ENCODE data around the gene IGFBP1. TPM values are rescaled to one million over a fixed set of nuclear protein-coding genes. Genes with fewer than 3 reads are reported as not detected.
"Not testable (repeated sequence)": the region's sequence is repeated elsewhere in the genome, so short reads cannot be mapped to it uniquely, and the experiment has no call there.

Gene IGFBP1
- total RNA-seq (0.18 TPM in 1 of 2 replicates, not detected in the other), polyA plus RNA-seq (not detected in 2 replicates)

GRCh38 chr7:45888185-45888992 lies at the start of gene IGFBP1:
Gene IGFBP1 (plus strand): TSS chr7:45888488. CDS start chr7:45888653, 165 bp downstream.
- Histone ChIP-seq H3K27ac (no peak within 1 kb of the TSS), H3K27me3 (peaks cover 77% of the 10 kb centered on the region), H3K9me3 (ENCODE audit: low read depth) (no peaks in the 10 kb centered on the region), H3K36me3 (no peaks in the 10 kb centered on the region), H3K4me3 (peak within 1 kb of the TSS; percentile 28), H3K4me1 (ENCODE audit: low read depth) (no peaks in the 10 kb centered on the region)
- TF ChIP-seq, protein P1, sequence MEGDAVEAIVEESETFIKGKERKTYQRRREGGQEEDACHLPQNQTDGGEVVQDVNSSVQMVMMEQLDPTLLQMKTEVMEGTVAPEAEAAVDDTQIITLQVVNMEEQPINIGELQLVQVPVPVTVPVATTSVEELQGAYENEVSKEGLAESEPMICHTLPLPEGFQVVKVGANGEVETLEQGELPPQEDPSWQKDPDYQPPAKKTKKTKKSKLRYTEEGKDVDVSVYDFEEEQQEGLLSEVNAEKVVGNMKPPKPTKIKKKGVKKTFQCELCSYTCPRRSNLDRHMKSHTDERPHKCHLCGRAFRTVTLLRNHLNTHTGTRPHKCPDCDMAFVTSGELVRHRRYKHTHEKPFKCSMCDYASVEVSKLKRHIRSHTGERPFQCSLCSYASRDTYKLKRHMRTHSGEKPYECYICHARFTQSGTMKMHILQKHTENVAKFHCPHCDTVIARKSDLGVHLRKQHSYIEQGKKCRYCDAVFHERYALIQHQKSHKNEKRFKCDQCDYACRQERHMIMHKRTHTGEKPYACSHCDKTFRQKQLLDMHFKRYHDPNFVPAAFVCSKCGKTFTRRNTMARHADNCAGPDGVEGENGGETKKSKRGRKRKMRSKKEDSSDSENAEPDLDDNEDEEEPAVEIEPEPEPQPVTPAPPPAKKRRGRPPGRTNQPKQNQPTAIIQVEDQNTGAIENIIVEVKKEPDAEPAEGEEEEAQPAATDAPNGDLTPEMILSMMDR (IDR thresholded peaks at IDR 0.05; ENCODE audit: low read depth, low read length): no peak
- DNase-seq (ENCODE audit: low read depth in 1 of 2, low spot score in 1 of 2): peak; percentile 42 to 56

- H3K27ac ChIP-seq; DNase-seq (ENCODE audit: low read depth in 1 of 2, low spot score in 1 of 2); H3K4me3 ChIP-seq; H3K4me1 ChIP-seq (ENCODE audit: low read depth); H3K27me3 ChIP-seq; H3K36me3 ChIP-seq; H3K9me3 ChIP-seq (ENCODE audit: low read depth): not testable (repeated sequence)
Measured at GRCh38 chr7:45838852-45839251, 49.4 kb upstream of the IGFBP1 start.

GRCh38 chr7:45841926-45842717 lies 46.2 kb upstream of the IGFBP1 start:
- not testable (repeated sequence) for H3K27me3 ChIP-seq; H3K9me3 ChIP-seq (ENCODE audit: low read depth); DNase-seq (ENCODE audit: low read depth in 1 of 2, low spot score in 1 of 2); H3K27ac ChIP-seq; H3K4me1 ChIP-seq (ENCODE audit: low read depth); H3K36me3 ChIP-seq; H3K4me3 ChIP-seq

GRCh38 chr7:45846536-45846935 lies 41.8 kb upstream of the IGFBP1 start:
- H3K4me3 ChIP-seq; H3K36me3 ChIP-seq; DNase-seq (ENCODE audit: low read depth in 1 of 2, low spot score in 1 of 2); H3K9me3 ChIP-seq (ENCODE audit: low read depth); H3K4me1 ChIP-seq (ENCODE audit: low read depth); H3K27ac ChIP-seq; H3K27me3 ChIP-seq: not testable (repeated sequence)

GRCh38 chr7:45848734-45849133 lies 39.6 kb upstream of the IGFBP1 start:
- not testable (repeated sequence) for DNase-seq (ENCODE audit: low read depth in 1 of 2, low spot score in 1 of 2); H3K9me3 ChIP-seq (ENCODE audit: low read depth); H3K4me3 ChIP-seq; H3K27ac ChIP-seq; H3K4me1 ChIP-seq (ENCODE audit: low read depth); H3K27me3 ChIP-seq; H3K36me3 ChIP-seq

DNA sequence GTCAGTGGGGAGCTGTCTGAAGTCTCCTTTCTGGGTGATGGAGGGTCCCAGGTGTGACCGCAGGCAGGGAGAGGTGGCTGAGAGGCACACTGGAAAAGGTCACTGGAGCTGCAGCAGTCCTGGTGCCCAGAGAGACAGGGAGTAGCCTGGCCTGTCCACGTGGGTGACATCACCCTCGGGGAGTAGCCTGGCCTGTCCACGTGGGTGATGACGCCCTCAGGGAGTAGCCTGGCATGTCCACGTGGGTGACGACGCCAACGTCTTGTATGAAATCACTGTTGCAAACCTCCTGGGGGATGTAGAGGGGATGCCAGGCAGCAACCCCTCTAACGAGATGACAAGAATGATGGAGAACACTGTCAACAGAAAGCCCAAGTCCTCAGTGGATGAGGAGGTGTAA lies 35.3 kb upstream of the IGFBP1 start:
- H3K9me3 ChIP-seq (ENCODE audit: low read depth); H3K36me3 ChIP-seq; H3K4me1 ChIP-seq (ENCODE audit: low read depth); DNase-seq (ENCODE audit: low read depth in 1 of 2, low spot score in 1 of 2); H3K27ac ChIP-seq; H3K4me3 ChIP-seq; H3K27me3 ChIP-seq: not testable (repeated sequence)

DNA sequence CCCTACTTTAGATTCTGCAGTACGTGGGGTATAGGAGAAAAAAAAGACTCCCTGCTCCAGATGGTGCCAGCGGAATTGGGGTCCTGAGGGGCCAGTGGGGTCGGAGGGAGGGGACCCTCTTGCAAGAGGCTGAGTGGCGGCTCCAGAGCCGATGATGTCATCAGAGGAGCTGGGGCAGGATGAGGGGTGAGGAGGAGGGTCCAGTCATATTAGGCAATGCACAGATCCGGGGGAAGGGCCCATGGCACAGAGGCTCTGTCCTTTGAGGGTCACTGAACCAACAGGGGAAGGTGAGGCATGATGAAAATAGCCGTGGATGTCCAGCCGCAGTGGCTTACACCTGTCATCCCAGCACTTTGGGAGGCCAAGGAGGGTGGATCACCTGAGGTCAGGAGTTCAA lies 34.8 kb upstream of the IGFBP1 start:
- H3K27ac ChIP-seq; H3K4me1 ChIP-seq (ENCODE audit: low read depth); H3K4me3 ChIP-seq; H3K36me3 ChIP-seq; H3K27me3 ChIP-seq; H3K9me3 ChIP-seq (ENCODE audit: low read depth); DNase-seq (ENCODE audit: low read depth in 1 of 2, low spot score in 1 of 2): not testable (repeated sequence)

- not testable (repeated sequence) for H3K4me3 ChIP-seq; H3K9me3 ChIP-seq (ENCODE audit: low read depth); H3K27ac ChIP-seq; DNase-seq (ENCODE audit: low read depth in 1 of 2, low spot score in 1 of 2); H3K27me3 ChIP-seq; H3K4me1 ChIP-seq (ENCODE audit: low read depth); H3K36me3 ChIP-seq
Measured at GRCh38 chr7:45855680-45856079, 32.6 kb upstream of the IGFBP1 start.

DNA sequence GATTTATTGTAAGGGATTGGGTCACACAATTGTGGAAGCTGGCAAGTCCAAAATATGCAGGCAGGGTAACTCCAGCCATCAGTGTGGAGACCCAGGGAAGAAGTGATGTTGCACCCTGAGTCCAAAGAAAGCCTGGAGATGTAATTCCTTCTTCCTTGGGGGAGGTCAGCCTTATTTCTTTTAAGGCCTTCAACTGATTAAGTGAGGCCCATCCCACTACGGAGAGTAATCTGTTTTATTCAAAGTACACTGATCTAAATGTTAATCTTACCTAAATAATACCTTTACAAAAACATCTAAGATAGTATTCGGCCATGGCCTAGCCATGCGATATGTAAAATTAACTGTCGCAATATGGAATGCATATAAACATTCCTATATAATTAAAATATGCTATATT lies 31.4 kb upstream of the IGFBP1 start:
- not testable (repeated sequence) for H3K9me3 ChIP-seq (ENCODE audit: low read depth)

More for the DNA sequence above, 31.4 kb upstream of the IGFBP1 start:
- not testable (repeated sequence) for H3K4me3 ChIP-seq; H3K27ac ChIP-seq; H3K27me3 ChIP-seq; DNase-seq (ENCODE audit: low read depth in 1 of 2, low spot score in 1 of 2); H3K36me3 ChIP-seq; H3K4me1 ChIP-seq (ENCODE audit: low read depth)

Data from cardiac muscle cell (in vitro differentiated cells and primary cell).